Uterus (tissue), 4 donors: Measurements from ENCODE around the gene SGK1. TPM values are rescaled to one million over a fixed set of nuclear protein-coding genes. Genes with fewer than 3 reads are reported as not detected.

ENCODE experiments used
- DNase-seq, 2 donors: peaks; one replicate each; pipeline ENCODE4 v3.0.0-alpha.2; 2019 to 2020
- H3K27ac ChIP-seq, 2 donors: fragments of 200-600 bp; sonication (generic); 1 replicate in 1 of 2; 2 replicates in 1 of 2; pipeline ENCODE4 v1.5.1; 2016 to 2018
- H3K27me3 ChIP-seq, 2 donors: fragments of 200-600 bp; sonication (generic); one replicate each; pipeline ENCODE4 v1.5.1; 2018 to 2019; ENCODE audit warnings: control low read depth in 1 of 2
- H3K36me3 ChIP-seq, 2 donors: fragments of 200-600 bp; sonication (generic); one replicate each; pipeline ENCODE4 v1.5.1; 2019; ENCODE audit warnings: control low read depth in 1 of 2
- H3K4me1 ChIP-seq, 2 donors: fragments of 200-600 bp; sonication (generic); one replicate each; pipeline ENCODE4 v1.5.1; 2018 to 2019; ENCODE audit warnings: control low read depth in 1 of 2
- H3K4me3 ChIP-seq, 2 donors: fragments of 200-600 bp; sonication (generic); 1 replicate in 1 of 2; 2 replicates in 1 of 2; pipeline ENCODE4 v1.5.1; 2018 to 2019; ENCODE audit warnings: mild to moderate bottlenecking in 1 of 2
- H3K9me3 ChIP-seq, 2 donors: fragments of 200-600 bp; sonication (generic); one replicate each; pipeline ENCODE4 v1.5.1; 2019; ENCODE audit warnings: control low read depth in 1 of 2
- POLR2A ChIP-seq, 2 donors: fragments of 450-650 bp; IDR thresholded peaks; one replicate each; pipeline ENCODE4 v1.6.1; 2016; ENCODE audit warnings: antibody characterized with exemption in 2 of 2, mild to moderate bottlenecking in 1 of 2, moderate library complexity in 1 of 2
- intact Hi-C: fragments of 100-400 bp; cut with DNase I; formaldehyde crosslinking; loops from one replicate; pipeline ENCODE4 v1.15.1; 2023; ENCODE audit warnings: low total_unique reads
- total RNA-seq, 4 donors: library from RNA; depleted of rRNA in 3 of 4; stranded (reverse); fragments of >200 nt in 3 of 4; gene quantifications; one replicate each; pipeline versions ENCODE4 v1.1.0 to v1.2.4, GENCODE V29; 2014 to 2023
- TF ChIP-seq, protein P1 (sequence below), 4 experiments: fragments of 200-600 bp in 2 of 4; fragments of 450-650 bp in 2 of 4; sonication (generic) in 2 of 4; IDR thresholded peaks; one replicate each; pipeline ENCODE4 v1.5.1; 2016 to 2019; ENCODE audit warnings: antibody characterized with exemption in 4 of 4, mild to moderate bottlenecking in 2 of 4, moderate library complexity in 1 of 4
- donor health status: DM: yes; HTN: yes; CAD: no.

SGK1 gene
- total RNA-seq, 4 donors from 2014 or later, result 47.1 to 75.0 (median 59.8) TPM

GRCh38 chr6:134316733-134317431, 1.0 kb downstream of the SGK1 start:
- peak overlapping the region; percentile 31 to 50 for H3K4me3 ChIP-seq
- TF ChIP-seq, protein P1, sequence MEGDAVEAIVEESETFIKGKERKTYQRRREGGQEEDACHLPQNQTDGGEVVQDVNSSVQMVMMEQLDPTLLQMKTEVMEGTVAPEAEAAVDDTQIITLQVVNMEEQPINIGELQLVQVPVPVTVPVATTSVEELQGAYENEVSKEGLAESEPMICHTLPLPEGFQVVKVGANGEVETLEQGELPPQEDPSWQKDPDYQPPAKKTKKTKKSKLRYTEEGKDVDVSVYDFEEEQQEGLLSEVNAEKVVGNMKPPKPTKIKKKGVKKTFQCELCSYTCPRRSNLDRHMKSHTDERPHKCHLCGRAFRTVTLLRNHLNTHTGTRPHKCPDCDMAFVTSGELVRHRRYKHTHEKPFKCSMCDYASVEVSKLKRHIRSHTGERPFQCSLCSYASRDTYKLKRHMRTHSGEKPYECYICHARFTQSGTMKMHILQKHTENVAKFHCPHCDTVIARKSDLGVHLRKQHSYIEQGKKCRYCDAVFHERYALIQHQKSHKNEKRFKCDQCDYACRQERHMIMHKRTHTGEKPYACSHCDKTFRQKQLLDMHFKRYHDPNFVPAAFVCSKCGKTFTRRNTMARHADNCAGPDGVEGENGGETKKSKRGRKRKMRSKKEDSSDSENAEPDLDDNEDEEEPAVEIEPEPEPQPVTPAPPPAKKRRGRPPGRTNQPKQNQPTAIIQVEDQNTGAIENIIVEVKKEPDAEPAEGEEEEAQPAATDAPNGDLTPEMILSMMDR (IDR thresholded peaks at IDR 0.05), result no peak
- TF ChIP-seq POLR2A (IDR thresholded peaks at IDR 0.05), result no peak
- peaks cover 0 to 5% of the 10 kb centered on the region in 2 donors for H3K4me1 ChIP-seq
- no peaks in the 10 kb centered on the region for H3K27me3 ChIP-seq
- peak overlapping the region in 1 of 2 donors; percentile 22 for H3K27ac ChIP-seq
- H3K9me3 ChIP-seq, result no peaks in the 10 kb centered on the region
- no peak for DNase-seq
- intact Hi-C loops, result no loop called here
- no peaks in the 10 kb centered on the region for H3K36me3 ChIP-seq

DNA sequence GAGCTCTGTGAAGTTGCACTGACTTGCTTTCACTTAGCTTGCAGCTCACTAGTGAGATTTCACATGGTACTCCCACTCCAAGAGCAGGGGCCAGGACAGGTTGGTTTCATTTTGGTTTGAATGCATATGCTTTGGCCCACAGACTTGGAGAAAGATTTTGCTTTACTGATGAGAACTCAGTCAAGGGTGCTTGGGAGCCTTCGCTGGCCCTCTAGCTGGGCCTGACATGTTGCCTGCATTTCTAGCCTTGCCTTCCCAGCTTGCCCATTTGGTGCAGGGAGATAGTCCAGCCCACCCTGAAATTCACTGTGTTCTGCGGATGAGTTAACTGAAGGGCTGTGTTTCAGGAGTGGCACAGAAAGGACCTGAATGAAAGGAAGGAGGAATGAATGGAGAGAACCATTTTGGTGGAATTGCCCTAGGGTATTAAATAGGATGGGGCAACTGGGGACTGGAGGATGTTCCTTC, 1.9 kb downstream of the SGK1 start:
- no peak for TF ChIP-seq POLR2A (IDR thresholded peaks at IDR 0.05)
- TF ChIP-seq, protein P1 (IDR thresholded peaks at IDR 0.05), result no peak
- intact Hi-C loops, result no loop called here
- H3K27ac ChIP-seq, result no peak overlapping the region
- no peak overlapping the region for H3K4me3 ChIP-seq
- peaks cover 0 to 5% of the 10 kb centered on the region in 2 donors for H3K4me1 ChIP-seq
- DNase-seq, result no peak
- no peaks in the 10 kb centered on the region for H3K36me3 ChIP-seq
- H3K27me3 ChIP-seq, result no peaks in the 10 kb centered on the region
- no peaks in the 10 kb centered on the region for H3K9me3 ChIP-seq

- TF ChIP-seq POLR2A (IDR thresholded peaks at IDR 0.05), result no peak
- TF ChIP-seq, protein P1 (IDR thresholded peaks at IDR 0.05), result no peak
- Histone ChIP-seq H3K27ac (no peak overlapping the region), H3K36me3 (no peaks in the 10 kb centered on the region), H3K4me3 (no peak overlapping the region), H3K27me3 (no peaks in the 10 kb centered on the region), H3K4me1 (peaks cover 0 to 5% of the 10 kb centered on the region in 2 donors), H3K9me3 (no peaks in the 10 kb centered on the region)
- intact Hi-C loops, result no loop called here
- DNase-seq, result no peak
Measured at GRCh38 chr6:134315189-134315588, 2.7 kb downstream of the SGK1 start.

- no peak overlapping the region for H3K4me3 ChIP-seq
- no peak overlapping the region for H3K27ac ChIP-seq
- peaks cover 0 to 5% of the 10 kb centered on the region in 2 donors for H3K4me1 ChIP-seq
- no peak for TF ChIP-seq POLR2A (IDR thresholded peaks at IDR 0.05)
- TF ChIP-seq, protein P1 (IDR thresholded peaks at IDR 0.05), result no peak
- no peaks in the 10 kb centered on the region for H3K27me3 ChIP-seq
- intact Hi-C loops, result no loop called here
- no peaks in the 10 kb centered on the region for H3K36me3 ChIP-seq
- no peaks in the 10 kb centered on the region for H3K9me3 ChIP-seq
- no peak for DNase-seq
Measured at GRCh38 chr6:134314006-134314821, 3.7 kb downstream of the SGK1 start.
